22Rv1 (cell line): ENCODE measurements around the gene SLC44A2.

Experiments used
- H3K27ac ChIP-seq: fragments of 450-650 bp; 2 replicates; pipeline ENCODE4 v1.5.1; 2017
- ZFX ChIP-seq: fragments of 450-650 bp; IDR thresholded peaks from 2 replicates; pipeline ENCODE4 v1.6.1; 2017; ENCODE audit warnings: antibody characterized with exemption, borderline replicate concordance
- TF ChIP-seq, protein P1 (sequence below): fragments of 450-650 bp; IDR thresholded peaks from 2 replicates; pipeline ENCODE4 v1.5.1; 2017; ENCODE audit warnings: mild to moderate bottlenecking

The SLC44A2 gene

DNA sequence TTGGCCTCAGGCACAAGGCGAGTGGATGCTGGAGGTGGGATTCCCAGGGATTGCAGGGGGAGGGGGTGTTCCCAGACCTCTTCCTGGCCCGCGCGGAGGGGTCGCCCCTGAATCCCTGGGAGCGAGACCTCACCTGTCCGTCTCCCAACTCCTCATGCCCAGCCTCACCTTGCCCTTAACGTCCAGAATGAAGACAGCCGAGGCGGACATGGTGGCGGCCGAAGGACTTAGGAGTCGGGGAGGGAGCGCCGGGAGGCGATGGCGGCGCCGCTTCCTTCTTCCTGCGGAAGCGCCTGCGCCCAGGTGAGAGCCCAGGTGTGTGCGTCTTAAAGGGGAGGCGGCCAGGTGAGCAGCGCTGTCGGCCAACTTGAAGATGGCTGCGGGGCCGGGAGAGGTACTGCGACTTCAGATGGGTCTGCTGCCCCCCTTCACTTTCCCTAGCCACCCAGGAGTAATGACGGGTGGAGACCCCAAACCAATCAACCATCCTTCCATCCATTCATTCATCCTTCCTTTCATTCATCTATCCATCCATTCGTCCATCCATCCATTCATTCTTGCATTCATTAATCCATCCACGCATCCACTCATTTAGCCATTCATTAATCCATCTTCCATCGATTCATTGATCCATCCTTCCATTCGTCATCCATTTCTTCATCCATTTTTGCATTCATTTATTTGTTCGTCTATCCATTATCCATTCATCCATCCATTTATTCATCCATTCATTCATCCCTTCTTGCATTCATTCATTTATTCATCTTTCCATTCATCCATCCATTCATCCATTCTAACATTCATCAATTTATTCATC, 38.1 kb upstream of the SLC44A2 start, which contains the start of gene AP1M2:
TSS of gene AP1M2 (minus strand) at position 291 of the 817 bp plus-strand sequence. CDS start at position 210, 81 bp downstream.
- H3K27ac ChIP-seq, result peak within 1 kb of the TSS; percentile 71
- TF ChIP-seq, protein P1, sequence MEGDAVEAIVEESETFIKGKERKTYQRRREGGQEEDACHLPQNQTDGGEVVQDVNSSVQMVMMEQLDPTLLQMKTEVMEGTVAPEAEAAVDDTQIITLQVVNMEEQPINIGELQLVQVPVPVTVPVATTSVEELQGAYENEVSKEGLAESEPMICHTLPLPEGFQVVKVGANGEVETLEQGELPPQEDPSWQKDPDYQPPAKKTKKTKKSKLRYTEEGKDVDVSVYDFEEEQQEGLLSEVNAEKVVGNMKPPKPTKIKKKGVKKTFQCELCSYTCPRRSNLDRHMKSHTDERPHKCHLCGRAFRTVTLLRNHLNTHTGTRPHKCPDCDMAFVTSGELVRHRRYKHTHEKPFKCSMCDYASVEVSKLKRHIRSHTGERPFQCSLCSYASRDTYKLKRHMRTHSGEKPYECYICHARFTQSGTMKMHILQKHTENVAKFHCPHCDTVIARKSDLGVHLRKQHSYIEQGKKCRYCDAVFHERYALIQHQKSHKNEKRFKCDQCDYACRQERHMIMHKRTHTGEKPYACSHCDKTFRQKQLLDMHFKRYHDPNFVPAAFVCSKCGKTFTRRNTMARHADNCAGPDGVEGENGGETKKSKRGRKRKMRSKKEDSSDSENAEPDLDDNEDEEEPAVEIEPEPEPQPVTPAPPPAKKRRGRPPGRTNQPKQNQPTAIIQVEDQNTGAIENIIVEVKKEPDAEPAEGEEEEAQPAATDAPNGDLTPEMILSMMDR, result no peak
- no peak for TF ChIP-seq ZFX

GRCh38 chr19:10587839-10588150, 37.6 kb upstream of the SLC44A2 start:
- H3K27ac ChIP-seq, result no peak overlapping the region
- TF ChIP-seq ZFX, result no peak
- TF ChIP-seq, protein P1, result no peak

DNA sequence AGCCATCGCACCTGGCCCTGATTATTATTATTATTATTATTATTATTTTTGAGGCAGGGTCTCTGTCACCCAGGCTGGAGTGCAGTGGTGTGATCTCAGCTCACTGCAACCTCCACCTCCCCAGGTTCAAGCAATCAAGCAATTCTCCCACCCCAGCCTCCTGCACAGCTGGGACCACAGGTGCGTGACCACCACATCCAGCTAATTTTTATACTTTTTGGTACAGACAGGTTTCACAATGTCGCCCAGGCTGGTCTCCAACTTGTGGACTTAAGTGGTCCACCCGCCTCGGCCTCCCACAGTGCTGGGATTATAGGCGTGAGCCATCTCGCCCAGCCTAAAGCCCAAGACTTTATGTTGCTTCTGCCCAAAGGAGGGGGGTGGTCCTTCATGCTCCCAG, 32.2 kb upstream of the SLC44A2 start:
- no peak overlapping the region for H3K27ac ChIP-seq
- TF ChIP-seq ZFX, result no peak
- TF ChIP-seq, protein P1, result no peak

DNA sequence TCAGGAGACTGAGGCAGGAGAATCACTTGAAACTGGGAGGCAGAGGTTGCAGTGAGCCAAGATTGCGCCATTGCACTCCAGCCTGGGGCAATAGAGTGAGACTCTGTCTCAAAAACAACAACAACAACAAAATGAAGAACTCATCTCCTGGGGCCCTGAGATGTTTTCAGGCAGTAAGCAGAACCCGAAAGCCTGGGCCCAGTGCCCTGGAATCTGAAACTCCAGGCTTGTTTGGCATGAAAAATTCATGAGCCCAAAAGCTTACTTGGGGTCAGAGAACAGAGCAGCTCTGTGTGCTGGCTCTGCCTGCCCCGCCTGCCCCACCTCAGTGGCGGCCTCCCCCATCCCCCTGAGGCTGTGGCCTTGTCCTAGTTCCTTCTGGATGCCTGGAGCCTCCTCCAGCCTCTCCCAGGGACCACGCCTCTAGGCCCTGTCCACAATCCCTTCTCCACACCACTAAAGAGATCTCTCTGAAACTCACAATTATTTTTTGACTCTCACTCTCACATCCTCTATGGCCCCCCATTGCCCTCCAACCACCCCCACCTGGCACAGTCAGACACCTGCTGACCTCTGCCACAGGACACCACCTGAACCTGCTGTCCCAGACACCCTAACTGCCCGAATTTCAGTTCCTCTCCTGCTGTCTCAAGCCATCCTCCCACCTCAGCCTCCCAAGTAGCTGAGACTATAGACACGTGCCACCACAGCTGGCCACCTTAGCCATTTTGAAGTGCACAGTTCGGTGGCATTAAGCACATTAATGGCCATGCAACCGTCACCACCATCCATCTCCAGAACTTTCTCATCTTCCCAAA, 31.3 kb upstream of the SLC44A2 start:
- TF ChIP-seq ZFX, result no peak
- TF ChIP-seq, protein P1, result no peak
- H3K27ac ChIP-seq, result no peak overlapping the region

GRCh38 chr19:10600149-10600548, 25.2 kb upstream of the SLC44A2 start:
- no peak overlapping the region for H3K27ac ChIP-seq
- no peak for TF ChIP-seq ZFX
- TF ChIP-seq, protein P1, result no peak

GRCh38 chr19:10601999-10602329, 23.4 kb upstream of the SLC44A2 start:
- H3K27ac ChIP-seq, result no peak overlapping the region
- TF ChIP-seq, protein P1, result no peak
- TF ChIP-seq ZFX, result no peak
